K562 (cell line): ENCODE results near the gene CHD8. TPM values are rescaled to one million over a fixed set of nuclear protein-coding genes. Genes with fewer than 3 reads are reported as not detected.

Source experiments
- ATF1 ChIP-seq, 2 experiments: fragments of 450-650 bp in 1 of 2; IDR thresholded peaks; 2 replicates each; pipeline ENCODE4 v1.6.1; 2016; ENCODE audit warnings: missing compliant biosample characterization in 1 of 2, missing genetic modification characterization in 1 of 2
- BRD9 ChIP-seq: fragments of 450-650 bp; IDR thresholded peaks from 2 replicates; pipeline ENCODE4 v1.6.1; 2018; ENCODE audit warnings: low read depth; ENCODE audit not compliant: partially characterized antibody
- CC2D1A ChIP-seq: fragments of 450-650 bp; IDR thresholded peaks from 2 replicates; pipeline ENCODE4 v1.6.1; 2017; ENCODE audit warnings: mild to moderate bottlenecking
- CTCF ChIP-seq, 3 experiments: IDR thresholded peaks in 2 of 3; conservative IDR thresholded peaks in 1 of 3; 2 replicates each; pipeline ENCODE4 v1.5.1; 2011 to 2012; ENCODE audit warnings: low read length in 3 of 3, mild to moderate bottlenecking in 3 of 3, control low read depth in 2 of 3, improper control_type of control experiment in 1 of 3, inconsistent platforms in 1 of 3, low read depth in 1 of 3, mixed read lengths in 1 of 3, moderate library complexity in 1 of 3; ENCODE audit not compliant: insufficient read depth in 2 of 3
- CTCFL ChIP-seq: IDR thresholded peaks from 2 replicates; pipeline ENCODE4 v1.6.1; 2011; ENCODE audit warnings: borderline replicate concordance, low read depth, mild to moderate bottlenecking, moderate library complexity, low read length; ENCODE audit not compliant: insufficient read depth, poor library complexity, severe bottlenecking
- FOSL1 ChIP-seq: fragments of 200-800 bp; sonication (Bioruptor generic); conservative IDR thresholded peaks from 2 replicates; pipeline ENCODE4 v1.6.1; 2016; ENCODE audit warnings: missing genetic modification characterization, missing compliant biosample characterization
- FOXP1 ChIP-seq: sonication (generic); formaldehyde crosslinking; IDR thresholded peaks from 2 replicates; pipeline ENCODE4 v1.8.0; 2022; ENCODE audit warnings: mild to moderate bottlenecking, missing genetic modification reagents
- GTF2A2 ChIP-seq: IDR thresholded peaks from 2 replicates; pipeline ENCODE4 v1.6.1; 2016; ENCODE audit warnings: mild to moderate bottlenecking, missing genetic modification characterization, missing compliant biosample characterization
- HMGN3 ChIP-seq: IDR thresholded peaks from 2 replicates; pipeline ENCODE4 v1.6.1; 2011; ENCODE audit warnings: borderline replicate concordance, low read depth, mild to moderate bottlenecking, mixed read lengths, low read length; ENCODE audit not compliant: insufficient read length; ENCODE audit errors: extremely low read depth
- PHF20 ChIP-seq: fragments of 450-650 bp; IDR thresholded peaks from 2 replicates; pipeline ENCODE4 v1.6.1; 2018; ENCODE audit not compliant: partially characterized antibody
- SREBF1 ChIP-seq: fragments of 150-350 bp; IDR thresholded peaks from 2 replicates; pipeline ENCODE4 v1.6.1; 2014; ENCODE audit warnings: antibody characterized with exemption, low read depth, low read length, borderline replicate concordance
- SREBF2 ChIP-seq: sonication (generic); formaldehyde crosslinking; IDR thresholded peaks from 2 replicates; pipeline ENCODE4 v1.4.0; 2020; ENCODE audit warnings: mild to moderate bottlenecking, missing genetic modification reagents
- SRSF3 ChIP-seq: fragments of 200-400 bp; formaldehyde crosslinking; IDR thresholded peaks from 2 replicates; pipeline ENCODE4 v1.6.1; 2016; ENCODE audit warnings: mild to moderate bottlenecking, low read length, moderate library complexity; ENCODE audit not compliant: insufficient read depth
- STAT5B ChIP-seq: fragments of 250-450 bp; sonication (Bioruptor Pico); IDR thresholded peaks from 2 replicates; pipeline ENCODE4 v1.8.0; 2021; ENCODE audit warnings: mild to moderate bottlenecking, inconsistent platforms
- TBL1XR1 ChIP-seq, 2 experiments: IDR thresholded peaks; 2 replicates each; pipeline ENCODE4 v1.6.1; 2012; ENCODE audit warnings: improper control_type of control experiment in 2 of 2, low read length in 2 of 2, mild to moderate bottlenecking in 1 of 2
- THAP7 ChIP-seq: fragments of 250-450 bp; sonication (Bioruptor Pico); IDR thresholded peaks from 2 replicates; pipeline ENCODE4 v1.5.0; 2021
- TSHZ1 ChIP-seq: fragments of 250-450 bp; sonication (Bioruptor Pico); IDR thresholded peaks from 2 replicates; pipeline ENCODE4 v1.4.0; 2020; ENCODE audit warnings: mild to moderate bottlenecking, moderate library complexity
- ZBTB7A ChIP-seq: IDR thresholded peaks from 2 replicates; pipeline ENCODE4 v1.6.1; 2011; ENCODE audit warnings: low read depth, mild to moderate bottlenecking, low read length, moderate library complexity, borderline replicate concordance; ENCODE audit not compliant: control insufficient read depth
- ZNF76 ChIP-seq: fragments of 250-450 bp; sonication (Bioruptor Pico); IDR thresholded peaks from 2 replicates; pipeline ENCODE4 v1.4.0; 2020; ENCODE audit warnings: mild to moderate bottlenecking, moderate library complexity, borderline replicate concordance
- polyA plus RNA-seq, 8 experiments: library from polyadenylated mRNA; depleted of rRNA in 4 of 8; stranded (reverse) in 5 of 8; unstranded in 3 of 8; fragments of >200 nt; fragmentation: Nextera tagmentation in 2 of 8; fragmentation: Illumina TruSeq in 1 of 8; extraction: Ambion mirVana in 2 of 8; extraction: Trizol in 1 of 8; gene quantifications; 2 replicates each; pipeline versions ENCODE4 v1.2.1 to v1.2.3, GENCODE V29; 2011 to 2014; ENCODE audit warnings: inconsistent platforms in 1 of 8, missing spikeins in 1 of 8
- total RNA-seq, 7 experiments: library from RNA; depleted of rRNA in 6 of 7; stranded (reverse); fragments of >200 nt in 6 of 7; fragmentation: Illumina TruSeq in 2 of 7; extraction: Trizol in 2 of 7; gene quantifications; 2 replicates each; pipeline versions ENCODE4 v1.2.1 to v1.2.3, GENCODE V29; 2011 to 2021; ENCODE audit warnings: low replicate concordance in 1 of 7

CHD8 gene
- total and polyA plus RNA-seq, 9 of the 15 experiments (the other 6 are each of a cell fraction or from before 2014, with no cell fraction given), result 11.1 to 51.2 (median 32.8) TPM

- no peak for TF ChIP-seq THAP7 (CRISPR knock-in tag)
- no peak for TF ChIP-seq TSHZ1 (CRISPR knock-in tag)
- TF ChIP-seq STAT5B, result no peak
- peak; percentile 77 for TF ChIP-seq ZBTB7A
- no peak for TF ChIP-seq HMGN3
- TF ChIP-seq TBL1XR1 (IDR thresholded peaks at IDR 0.05; ENCODE audit: low read length in 2 of 2), result peak in 1 of 2 experiments; percentile 53; a peak in 2 of 4 replicates
- no peak for TF ChIP-seq SREBF1
- TF ChIP-seq CC2D1A, result no peak; the same call in 1 of the 2 replicates
- TF ChIP-seq SREBF2 (CRISPR knock-in tag), result no peak
- peak; percentile 92 to 99 (median 98) for TF ChIP-seq CTCF (IDR thresholded peaks at IDR 0.05 in 2 of 3, conservative IDR thresholded peaks at IDR 0.05 in 1 of 3; ENCODE audit: insufficient read depth in 2 of 3, low read depth in 1 of 3, low read length in 3 of 3)
- TF ChIP-seq FOSL1 (tag), result no peak
- no peak for TF ChIP-seq ZNF76 (CRISPR knock-in tag)
- TF ChIP-seq FOXP1 (CRISPR knock-in tag), result no peak
- peak; percentile 23 for TF ChIP-seq BRD9
- peak; percentile 89 for TF ChIP-seq PHF20
- TF ChIP-seq GTF2A2 (tag), result no peak
- TF ChIP-seq SRSF3, result no peak
- TF ChIP-seq ATF1 (CRISPR knock-in tag; IDR thresholded peaks at IDR 0.05), result no peak
- TF ChIP-seq ATF1 (tag; IDR thresholded peaks at IDR 0.05), result peak; percentile 93
- TF ChIP-seq CTCFL, result peak; percentile 78
Measured at GRCh38 chr14:21476925-21477681, 21.2 kb upstream of the CHD8 start, which contains the start of the genes RAB2B and TOX4 (continued).
